ENCODE results near the gene CMSS1.

The CMSS1 gene

DNA sequence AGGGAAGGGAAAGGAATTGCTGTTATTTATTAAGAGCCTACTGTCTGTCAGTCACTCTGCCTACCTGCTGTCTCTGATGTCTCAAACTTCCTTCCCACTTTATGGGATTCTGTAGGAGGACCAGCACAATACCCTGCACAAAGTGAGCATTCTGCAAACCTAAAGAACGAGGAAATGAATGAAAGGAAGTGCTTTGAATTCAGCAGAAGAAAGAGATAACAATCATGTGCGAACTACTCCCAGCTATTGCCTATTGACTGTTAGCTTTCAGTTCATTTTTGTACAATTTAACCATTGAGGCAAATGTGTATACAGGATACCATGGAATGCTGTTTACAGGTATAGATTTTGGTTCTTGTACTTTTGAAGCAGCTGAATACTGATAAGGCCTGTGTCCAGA lies 66.8 kb downstream of the CMSS1 start:
- no peak overlapping the region for H3K4me3 ChIP-seq (ENCODE audit: low read depth, low read length)
- TF ChIP-seq, protein P1, sequence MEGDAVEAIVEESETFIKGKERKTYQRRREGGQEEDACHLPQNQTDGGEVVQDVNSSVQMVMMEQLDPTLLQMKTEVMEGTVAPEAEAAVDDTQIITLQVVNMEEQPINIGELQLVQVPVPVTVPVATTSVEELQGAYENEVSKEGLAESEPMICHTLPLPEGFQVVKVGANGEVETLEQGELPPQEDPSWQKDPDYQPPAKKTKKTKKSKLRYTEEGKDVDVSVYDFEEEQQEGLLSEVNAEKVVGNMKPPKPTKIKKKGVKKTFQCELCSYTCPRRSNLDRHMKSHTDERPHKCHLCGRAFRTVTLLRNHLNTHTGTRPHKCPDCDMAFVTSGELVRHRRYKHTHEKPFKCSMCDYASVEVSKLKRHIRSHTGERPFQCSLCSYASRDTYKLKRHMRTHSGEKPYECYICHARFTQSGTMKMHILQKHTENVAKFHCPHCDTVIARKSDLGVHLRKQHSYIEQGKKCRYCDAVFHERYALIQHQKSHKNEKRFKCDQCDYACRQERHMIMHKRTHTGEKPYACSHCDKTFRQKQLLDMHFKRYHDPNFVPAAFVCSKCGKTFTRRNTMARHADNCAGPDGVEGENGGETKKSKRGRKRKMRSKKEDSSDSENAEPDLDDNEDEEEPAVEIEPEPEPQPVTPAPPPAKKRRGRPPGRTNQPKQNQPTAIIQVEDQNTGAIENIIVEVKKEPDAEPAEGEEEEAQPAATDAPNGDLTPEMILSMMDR (IDR thresholded peaks at IDR 0.05; ENCODE audit: borderline replicate concordance, insufficient read depth, low read depth, low read length): no peak

DNA sequence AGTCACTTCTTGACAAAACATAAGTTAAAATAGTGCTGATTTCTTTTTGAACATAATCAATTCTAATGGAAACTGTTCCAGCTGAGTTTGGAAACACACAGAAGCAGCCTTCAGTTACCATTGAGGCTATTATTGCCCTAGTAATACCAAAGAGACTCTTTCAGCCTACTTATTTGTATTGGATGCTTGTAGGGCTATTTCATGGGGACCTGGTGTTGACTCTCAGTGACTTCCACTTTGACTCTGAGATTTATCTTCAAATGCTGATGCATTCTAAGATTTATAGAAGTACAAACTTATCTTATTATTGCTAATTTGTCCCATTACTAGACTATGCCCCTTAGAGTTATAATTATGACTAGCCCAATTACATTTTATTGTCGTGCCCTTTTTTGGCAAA lies 67.4 kb downstream of the CMSS1 start:
- TF ChIP-seq, protein P1 (IDR thresholded peaks at IDR 0.05; ENCODE audit: borderline replicate concordance, insufficient read depth, low read depth, low read length): no peak

DNA sequence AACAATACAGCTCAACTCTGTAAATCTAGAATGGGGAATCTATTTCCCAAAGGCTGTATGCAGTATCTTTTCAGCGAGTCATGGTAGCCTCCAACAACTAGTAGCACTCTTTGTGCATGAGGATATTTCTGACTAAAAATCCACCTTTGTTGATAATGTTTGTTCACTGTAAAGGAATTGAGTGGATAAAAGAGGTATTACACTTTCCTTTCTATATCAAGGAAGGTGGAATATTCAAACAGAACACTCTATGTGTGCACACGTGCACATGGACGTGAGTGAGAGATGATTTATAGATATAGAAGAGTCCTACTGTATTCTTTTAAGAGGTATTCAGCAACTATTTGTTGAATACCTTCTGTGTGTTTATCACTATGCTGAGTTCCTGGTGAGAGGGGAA lies 68.2 kb downstream of the CMSS1 start:
- no peak overlapping the region for H3K4me3 ChIP-seq (ENCODE audit: low read depth, low read length)

More for the DNA sequence above, 67.4 kb downstream of the CMSS1 start:
- no peak overlapping the region for H3K4me3 ChIP-seq (ENCODE audit: low read depth, low read length)

DNA sequence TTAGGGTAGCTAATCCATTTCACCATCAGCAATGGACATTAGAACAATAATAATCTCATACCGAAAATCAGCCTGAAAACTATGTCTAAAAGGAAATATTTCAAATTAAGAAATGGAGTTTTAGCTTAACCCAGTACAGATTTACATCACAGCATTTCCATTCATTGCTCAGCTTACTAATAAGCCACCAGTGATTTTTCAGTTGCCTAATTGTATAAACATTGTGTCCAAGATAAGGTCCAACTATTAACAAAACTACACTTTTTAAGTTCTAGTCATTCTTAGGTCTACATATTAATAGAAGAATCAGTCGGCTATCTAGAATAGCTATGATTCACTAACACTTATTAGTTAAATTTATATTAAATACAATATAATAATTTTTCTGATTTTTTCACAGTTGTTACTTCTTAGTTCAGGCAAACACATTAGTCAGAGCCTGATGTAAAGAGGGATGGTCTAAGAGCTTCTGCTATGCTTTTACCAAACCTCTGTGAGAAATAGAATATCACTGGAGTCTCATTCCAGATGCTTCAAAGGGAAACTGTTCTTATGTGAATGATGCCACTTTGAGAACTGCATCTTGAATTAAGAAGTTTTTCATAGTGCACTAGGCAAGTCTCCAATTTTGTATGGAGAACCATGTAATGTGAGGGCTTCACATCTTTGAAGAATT lies 74.1 kb downstream of the CMSS1 start:
- H3K4me3 ChIP-seq (ENCODE audit: low read depth, low read length): no peak overlapping the region
- TF ChIP-seq, protein P1 (IDR thresholded peaks at IDR 0.05; ENCODE audit: borderline replicate concordance, insufficient read depth, low read depth, low read length): no peak

More for the DNA sequence above, 68.2 kb downstream of the CMSS1 start:
- TF ChIP-seq, protein P1 (IDR thresholded peaks at IDR 0.05; ENCODE audit: borderline replicate concordance, insufficient read depth, low read depth, low read length): no peak

DNA sequence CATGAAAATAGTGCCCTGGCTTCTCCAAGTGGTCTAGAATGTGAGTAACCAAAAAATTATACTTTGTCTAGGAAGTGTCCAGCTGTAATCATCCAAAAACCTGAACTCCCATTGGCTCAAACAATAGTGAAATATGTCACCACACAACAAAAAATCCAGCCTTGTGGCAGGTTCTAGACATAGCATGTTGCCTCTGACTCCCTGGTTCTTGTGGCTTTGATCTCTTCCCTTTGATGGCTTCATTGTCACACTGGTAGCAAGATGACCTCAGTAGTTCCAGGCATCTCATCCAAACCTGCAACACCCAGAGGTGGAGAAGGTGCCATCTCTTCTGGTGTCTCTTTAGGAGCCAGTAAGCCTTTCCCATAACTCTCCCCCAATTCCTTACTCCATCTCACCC lies 74.7 kb downstream of the CMSS1 start:
- no peak overlapping the region for H3K4me3 ChIP-seq (ENCODE audit: low read depth, low read length)
- TF ChIP-seq, protein P1 (IDR thresholded peaks at IDR 0.05; ENCODE audit: borderline replicate concordance, insufficient read depth, low read depth, low read length): no peak

DNA sequence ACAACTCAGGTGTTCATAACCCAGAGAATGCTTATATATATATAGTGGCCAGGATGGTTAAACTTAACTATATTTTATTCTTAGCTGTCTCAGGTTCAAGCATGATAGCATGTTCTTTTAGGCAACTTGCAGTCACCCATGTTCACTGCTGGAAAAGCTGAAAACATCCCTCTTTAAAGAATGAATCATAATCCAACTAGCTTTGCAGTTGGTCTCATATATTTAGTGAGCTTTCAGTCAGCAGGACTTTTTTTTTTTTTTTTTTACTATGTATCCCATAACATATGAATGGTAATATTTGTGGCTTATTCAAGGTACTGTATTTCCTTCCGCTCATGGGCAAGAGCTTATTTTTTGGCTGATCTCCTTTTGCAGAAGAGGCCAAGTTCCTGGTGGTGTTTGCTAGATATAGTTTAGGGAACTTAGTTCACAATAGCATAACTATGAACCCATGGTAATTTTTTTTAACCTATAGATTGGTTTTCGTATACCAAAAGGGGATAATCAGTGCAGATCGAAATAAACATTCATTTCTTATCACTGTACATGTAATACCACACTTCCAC lies 77.6 kb downstream of the CMSS1 start:
- TF ChIP-seq, protein P1 (IDR thresholded peaks at IDR 0.05; ENCODE audit: borderline replicate concordance, insufficient read depth, low read depth, low read length): no peak
- H3K4me3 ChIP-seq (ENCODE audit: low read depth, low read length): no peak overlapping the region
